Fibroblast of the aortic adventitia (primary cell): ENCODE results near the gene SFXN4. TPM values are rescaled to one million over a fixed set of nuclear protein-coding genes. Genes with fewer than 3 reads are reported as not detected.
"Not testable (repeated sequence)": the region's sequence is repeated elsewhere in the genome, so short reads cannot be mapped to it uniquely, and the experiment has no call there.

Experiments used
- DNase-seq: peaks from one replicate; pipeline ENCODE4 v3.0.0-alpha.2; 2010; ENCODE audit warnings: low read depth
- H3K4me3 ChIP-seq: 2 replicates; pipeline ENCODE4 v1.5.1; 2011; ENCODE audit warnings: low read depth, mild to moderate bottlenecking, control low read depth, low read length, moderate library complexity
- CTCF ChIP-seq: IDR thresholded peaks from 2 replicates; pipeline ENCODE4 v1.5.1; 2011; ENCODE audit warnings: mild to moderate bottlenecking, low read length, control low read depth, inconsistent platforms; ENCODE audit not compliant: insufficient read depth
- total RNA-seq: library from RNA; depleted of rRNA; stranded (reverse); fragments of >200 nt; gene quantifications from 2 replicates; pipeline ENCODE4 v1.2.3, GENCODE V29; 2012; ENCODE audit warnings: low replicate concordance

Gene SFXN4
- total RNA-seq, 1 donor = 25.6 TPM

DNA sequence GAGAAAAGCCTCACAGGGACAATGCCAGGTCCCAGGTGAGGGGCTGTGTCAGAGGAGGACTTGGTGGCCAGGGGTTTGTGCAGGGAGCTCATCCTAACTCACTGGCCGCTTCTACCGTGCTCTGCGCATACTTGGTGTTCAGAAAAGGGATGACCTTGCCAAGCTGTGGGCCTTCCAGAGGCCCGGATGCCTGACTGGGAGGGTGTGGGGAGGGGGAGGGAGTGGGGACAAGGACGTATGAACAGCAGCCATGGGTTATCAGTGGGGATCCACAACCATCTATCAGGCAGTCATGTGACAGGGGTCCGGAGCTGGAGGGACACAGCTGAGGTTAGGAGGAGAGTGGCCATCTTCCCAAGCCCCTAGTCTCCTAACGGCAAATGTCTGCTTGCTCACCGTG is 6.2 kb downstream of the SFXN4 start:
- no peak overlapping the region for H3K4me3 ChIP-seq
- TF ChIP-seq CTCF = no peak
- no peak for DNase-seq

DNA sequence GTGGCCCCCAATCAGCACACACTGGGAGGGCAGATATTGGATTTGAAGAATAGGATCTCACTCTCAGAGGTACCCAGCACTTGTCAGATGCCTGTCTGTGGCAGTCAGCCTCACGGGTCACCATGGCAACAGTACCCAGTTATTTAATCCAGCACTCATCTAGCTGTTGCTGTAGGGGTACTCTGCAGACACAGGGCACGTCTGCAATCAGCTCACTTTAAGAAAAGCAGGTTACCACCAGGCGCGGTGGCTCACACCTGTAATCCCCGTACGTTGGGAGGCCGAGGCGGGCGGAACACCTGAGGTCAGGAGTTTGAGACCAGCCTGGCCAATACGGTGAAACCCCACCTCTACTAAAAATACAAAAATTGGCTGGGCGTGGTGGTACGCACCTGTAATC is 11.9 kb downstream of the SFXN4 start:
- no peak overlapping the region for H3K4me3 ChIP-seq
- DNase-seq = no peak
- no peak for TF ChIP-seq CTCF

- DNase-seq = no peak
- TF ChIP-seq CTCF = no peak
- H3K4me3 ChIP-seq = no peak overlapping the region
These were observed 12.5 kb downstream of the SFXN4 start for GRCh38 chr10:119153041-119153440.

GRCh38 chr10:119151601-119152000 is 13.9 kb downstream of the SFXN4 start:
- not testable (repeated sequence) for H3K4me3 ChIP-seq, DNase-seq

- TF ChIP-seq CTCF = no peak
- no peak overlapping the region for H3K4me3 ChIP-seq
- DNase-seq = no peak
These were observed 15.8 kb downstream of the SFXN4 start for GRCh38 chr10:119149729-119150128.

DNA sequence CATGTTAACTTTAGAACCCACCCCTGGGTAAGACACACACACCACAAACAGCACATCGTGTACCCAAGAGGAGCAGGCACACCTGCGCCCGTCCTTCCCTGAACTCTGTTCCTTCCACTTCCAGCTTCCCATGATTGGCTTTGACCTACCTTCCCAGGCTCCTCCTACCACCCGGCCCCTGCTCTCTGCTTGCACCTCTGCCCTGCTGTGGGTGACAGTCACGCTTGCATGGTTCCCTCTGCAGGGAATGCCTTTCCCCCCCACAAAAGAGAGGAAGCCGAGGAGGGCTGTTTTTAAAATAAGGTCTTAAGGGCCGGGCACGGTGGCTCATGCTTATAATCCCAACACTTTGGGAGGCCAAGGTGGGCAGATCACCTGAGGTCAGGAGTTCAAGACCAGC is 16.4 kb downstream of the SFXN4 start:
- no peak for DNase-seq
- no peak for TF ChIP-seq CTCF
- no peak overlapping the region for H3K4me3 ChIP-seq

- no peak overlapping the region for H3K4me3 ChIP-seq
- TF ChIP-seq CTCF = no peak
- DNase-seq = no peak
These were observed 21.9 kb downstream of the SFXN4 start for GRCh38 chr10:119143657-119144056.
